GM12873 (cell line): Measurements from ENCODE around the gene RPTOR.

ENCODE experiments used
- TF ChIP-seq, protein P1 (sequence below): IDR thresholded peaks from 2 replicates; pipeline ENCODE4 v1.5.1; 2012; ENCODE audit warnings: low read depth, mild to moderate bottlenecking, moderate library complexity, low read length, control low read depth; ENCODE audit not compliant: insufficient read depth; ENCODE audit errors: missing control alignments

The RPTOR gene

GRCh38 chr17:80940171-80941123 is 395.8 kb downstream of the RPTOR start:
- TF ChIP-seq, protein P1, sequence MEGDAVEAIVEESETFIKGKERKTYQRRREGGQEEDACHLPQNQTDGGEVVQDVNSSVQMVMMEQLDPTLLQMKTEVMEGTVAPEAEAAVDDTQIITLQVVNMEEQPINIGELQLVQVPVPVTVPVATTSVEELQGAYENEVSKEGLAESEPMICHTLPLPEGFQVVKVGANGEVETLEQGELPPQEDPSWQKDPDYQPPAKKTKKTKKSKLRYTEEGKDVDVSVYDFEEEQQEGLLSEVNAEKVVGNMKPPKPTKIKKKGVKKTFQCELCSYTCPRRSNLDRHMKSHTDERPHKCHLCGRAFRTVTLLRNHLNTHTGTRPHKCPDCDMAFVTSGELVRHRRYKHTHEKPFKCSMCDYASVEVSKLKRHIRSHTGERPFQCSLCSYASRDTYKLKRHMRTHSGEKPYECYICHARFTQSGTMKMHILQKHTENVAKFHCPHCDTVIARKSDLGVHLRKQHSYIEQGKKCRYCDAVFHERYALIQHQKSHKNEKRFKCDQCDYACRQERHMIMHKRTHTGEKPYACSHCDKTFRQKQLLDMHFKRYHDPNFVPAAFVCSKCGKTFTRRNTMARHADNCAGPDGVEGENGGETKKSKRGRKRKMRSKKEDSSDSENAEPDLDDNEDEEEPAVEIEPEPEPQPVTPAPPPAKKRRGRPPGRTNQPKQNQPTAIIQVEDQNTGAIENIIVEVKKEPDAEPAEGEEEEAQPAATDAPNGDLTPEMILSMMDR = no peak

DNA sequence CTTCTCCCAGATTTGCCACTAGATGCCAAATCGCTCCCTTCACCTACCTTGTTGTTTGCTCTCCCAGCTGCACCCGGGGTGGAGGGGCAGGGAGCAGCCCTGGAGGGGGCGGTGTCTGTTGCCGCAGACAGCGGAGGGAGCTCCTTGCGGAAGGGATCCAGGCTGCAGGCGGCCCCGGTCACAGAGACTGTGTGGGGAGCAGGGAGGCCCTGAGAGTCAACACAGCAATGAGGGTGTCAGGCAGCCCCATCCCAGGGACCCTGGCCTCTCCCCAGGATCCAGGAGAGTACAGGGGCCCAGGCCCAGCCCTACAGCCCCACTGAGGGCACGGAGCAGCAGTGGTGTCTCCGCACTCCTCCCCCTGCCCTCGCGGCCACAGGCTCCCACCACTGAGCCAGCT is 396.5 kb downstream of the RPTOR start:
- TF ChIP-seq, protein P1 = no peak

- TF ChIP-seq, protein P1 = no peak
These were observed 397.2 kb downstream of the RPTOR start for GRCh38 chr17:80941743-80942422.

DNA sequence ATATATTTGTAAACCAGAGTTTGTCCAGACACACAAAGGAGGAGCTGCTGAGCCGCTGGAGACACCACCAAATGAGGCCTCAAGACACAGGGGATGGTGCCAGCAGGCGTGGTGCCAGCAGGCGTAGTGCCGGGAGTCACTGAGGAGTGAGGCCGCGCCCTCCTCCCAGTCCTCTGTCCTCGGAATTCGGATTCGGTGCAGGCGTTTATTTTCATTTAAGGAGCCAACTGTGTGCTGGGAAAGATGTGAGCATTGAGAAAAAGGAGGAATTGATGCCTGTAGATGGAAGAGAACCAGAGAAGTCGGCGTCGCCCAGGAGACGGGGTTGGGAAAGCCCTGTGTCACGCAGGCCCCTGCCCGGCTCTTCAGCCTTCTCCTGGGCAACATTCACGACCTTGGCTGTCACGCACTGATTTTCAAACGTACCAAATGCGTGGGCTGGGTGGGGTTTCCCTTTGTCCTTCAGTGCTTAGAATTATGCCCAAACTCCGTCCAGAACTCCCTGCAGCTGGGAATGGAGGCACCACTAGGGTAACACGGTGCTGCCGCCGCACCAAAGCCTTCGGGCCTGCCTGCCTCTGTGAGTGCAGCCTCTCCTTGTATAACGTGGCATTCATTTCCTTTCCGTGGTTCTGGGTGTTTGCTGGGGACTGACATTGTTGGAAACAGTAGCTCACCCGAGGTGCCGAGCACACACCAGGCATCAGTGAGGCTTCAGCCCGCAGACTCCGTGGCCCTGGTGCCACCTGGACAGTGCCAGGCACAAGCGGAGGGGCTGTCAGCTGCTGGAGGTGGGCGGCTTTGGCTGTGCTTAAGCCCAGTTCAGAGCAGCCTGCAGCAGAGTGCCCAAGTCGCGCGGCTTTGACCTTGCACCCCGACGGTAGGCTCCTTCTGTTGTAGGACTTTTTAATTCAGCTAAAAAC is 398.0 kb downstream of the RPTOR start:
- TF ChIP-seq, protein P1 = no peak

DNA sequence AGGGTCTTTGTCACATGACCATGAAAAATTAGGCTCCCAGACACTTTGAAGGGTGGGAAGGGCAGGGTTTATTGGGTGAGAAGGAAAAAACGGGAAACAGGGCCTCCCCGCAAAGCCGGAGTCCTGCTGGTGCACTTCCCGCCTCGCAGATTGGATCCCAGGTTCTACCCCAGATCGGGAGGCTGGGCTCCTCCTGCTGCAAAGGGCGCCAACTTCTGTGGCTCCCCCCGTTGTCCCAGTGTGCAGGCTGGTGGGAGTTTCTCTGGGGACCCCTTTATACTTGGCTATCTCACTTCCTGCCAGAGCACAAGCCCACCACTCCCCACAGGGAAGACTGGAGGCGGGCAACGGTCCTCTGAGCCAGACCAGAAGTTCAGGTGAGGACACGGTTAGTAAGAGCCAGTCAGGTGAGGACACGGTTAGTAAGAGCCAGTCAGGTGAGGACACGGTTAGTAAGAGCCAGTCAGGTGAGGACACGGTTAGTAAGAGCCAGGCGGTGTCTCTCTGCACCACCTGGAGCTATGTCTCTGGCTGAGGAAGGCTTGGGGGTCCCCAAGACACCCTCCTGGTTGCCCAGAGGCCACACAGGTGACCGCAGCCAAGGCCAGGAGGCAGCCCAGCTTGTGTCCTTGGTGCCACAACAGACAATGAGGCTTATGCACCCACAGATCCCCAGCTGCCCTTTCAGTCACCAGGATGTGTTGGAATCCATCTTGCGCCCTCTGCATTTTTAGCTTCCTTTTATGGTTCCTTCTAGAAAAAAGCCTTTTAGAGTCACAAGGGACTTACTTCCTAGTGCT is 398.9 kb downstream of the RPTOR start:
- TF ChIP-seq, protein P1 = no peak

- TF ChIP-seq, protein P1 = no peak
These were observed 399.7 kb downstream of the RPTOR start for GRCh38 chr17:80944326-80944725.
